ENCODE measurements around the gene PATJ.

Gene PATJ

GRCh38 chr1:61779231-61779630, 37.0 kb downstream of the PATJ start:
- Histone ChIP-seq H3K9me3 (ENCODE audit: control insufficient read depth, low read length) (no peaks in the 10 kb centered on the region), H3K27ac (no peak overlapping the region), H3K36me3 (ENCODE audit: control insufficient read depth, insufficient read depth, low read length) (no peaks in the 10 kb centered on the region), H3K4me1 (no peaks in the 10 kb centered on the region), H3K4me3 (ENCODE audit: low read depth, low read length) (no peak overlapping the region), H3K27me3 (ENCODE audit: control insufficient read depth, insufficient read depth, low read length) (no peaks in the 10 kb centered on the region), H3K9ac (no peak overlapping the region), H3K79me2 (no peaks in the 10 kb centered on the region), H2AFZ (no peak overlapping the region), H3K4me2 (ENCODE audit: low read length) (no peak overlapping the region)
- TF ChIP-seq CTCF (IDR thresholded peaks at IDR 0.05), result no peak

GRCh38 chr1:61781151-61781550, 38.9 kb downstream of the PATJ start:
- H3K79me2 ChIP-seq, result no peaks in the 10 kb centered on the region

GRCh38 chr1:61782771-61783170, 40.5 kb downstream of the PATJ start:
- TF ChIP-seq CTCF (IDR thresholded peaks at IDR 0.05), result no peak
- Histone ChIP-seq H3K9me3 (ENCODE audit: control insufficient read depth, low read length) (no peaks in the 10 kb centered on the region), H3K27me3 (ENCODE audit: control insufficient read depth, insufficient read depth, low read length) (no peaks in the 10 kb centered on the region), H3K27ac (no peak overlapping the region), H2AFZ (no peak overlapping the region), H3K4me2 (ENCODE audit: low read length) (no peak overlapping the region), H3K4me1 (no peaks in the 10 kb centered on the region), H3K4me3 (ENCODE audit: low read depth, low read length) (no peak overlapping the region), H3K9ac (no peak overlapping the region), H3K36me3 (ENCODE audit: control insufficient read depth, insufficient read depth, low read length) (no peaks in the 10 kb centered on the region), H3K79me2 (no peaks in the 10 kb centered on the region)

More at GRCh38 chr1:61781151-61781550, 38.9 kb downstream of the PATJ start:
- Histone ChIP-seq H3K27me3 (ENCODE audit: control insufficient read depth, insufficient read depth, low read length) (no peaks in the 10 kb centered on the region), H3K4me1 (no peaks in the 10 kb centered on the region), H3K36me3 (ENCODE audit: control insufficient read depth, insufficient read depth, low read length) (no peaks in the 10 kb centered on the region), H3K9ac (no peak overlapping the region), H3K4me3 (ENCODE audit: low read depth, low read length) (no peak overlapping the region), H2AFZ (no peak overlapping the region), H3K9me3 (ENCODE audit: control insufficient read depth, low read length) (no peaks in the 10 kb centered on the region), H3K27ac (no peak overlapping the region), H3K4me2 (ENCODE audit: low read length) (no peak overlapping the region)
- no peak for TF ChIP-seq CTCF (IDR thresholded peaks at IDR 0.05)

GRCh38 chr1:61784726-61785125, 42.4 kb downstream of the PATJ start:
- TF ChIP-seq CTCF (IDR thresholded peaks at IDR 0.05), result no peak
- no peak overlapping the region for H3K4me3 ChIP-seq (ENCODE audit: low read depth, low read length)
- H3K36me3 ChIP-seq (ENCODE audit: control insufficient read depth, insufficient read depth, low read length), result no peaks in the 10 kb centered on the region
- H3K27ac ChIP-seq, result no peak overlapping the region
- H3K27me3 ChIP-seq (ENCODE audit: control insufficient read depth, insufficient read depth, low read length), result no peaks in the 10 kb centered on the region
- H3K9me3 ChIP-seq (ENCODE audit: control insufficient read depth, low read length), result no peaks in the 10 kb centered on the region
- H3K79me2 ChIP-seq, result no peaks in the 10 kb centered on the region
- no peaks in the 10 kb centered on the region for H3K4me1 ChIP-seq
- H3K4me2 ChIP-seq (ENCODE audit: low read length), result no peak overlapping the region
- H2AFZ ChIP-seq, result no peak overlapping the region
- H3K9ac ChIP-seq, result no peak overlapping the region

GRCh38 chr1:61790837-61791236, 48.6 kb downstream of the PATJ start:
- Histone ChIP-seq H3K4me1 (no peaks in the 10 kb centered on the region), H3K36me3 (ENCODE audit: control insufficient read depth, insufficient read depth, low read length) (peaks cover 4% of the 10 kb centered on the region), H3K27ac (no peak overlapping the region), H3K79me2 (no peaks in the 10 kb centered on the region), H3K27me3 (ENCODE audit: control insufficient read depth, insufficient read depth, low read length) (no peaks in the 10 kb centered on the region), H3K4me3 (ENCODE audit: low read depth, low read length) (no peak overlapping the region), H2AFZ (no peak overlapping the region), H3K4me2 (ENCODE audit: low read length) (no peak overlapping the region), H3K9me3 (ENCODE audit: control insufficient read depth, low read length) (no peaks in the 10 kb centered on the region), H3K9ac (no peak overlapping the region)
- no peak for TF ChIP-seq CTCF (IDR thresholded peaks at IDR 0.05)
